Osteocyte (in vitro differentiated cells): ENCODE results near the gene IL1RAPL1. TPM values are rescaled to one million over a fixed set of nuclear protein-coding genes. Genes with fewer than 3 reads are reported as not detected.

ENCODE experiments used
- DNase-seq: peaks from one replicate; pipeline ENCODE4 v3.0.0; 2021; ENCODE audit warnings: mixed read lengths; ENCODE audit not compliant: unreplicated experiment; ENCODE audit errors: extremely low spot score
- H3K27ac Mint-ChIP-seq: one replicate; pipeline ENCODE4 v1.8.0; 2021; ENCODE audit warnings: mild to moderate bottlenecking, mixed read lengths; ENCODE audit not compliant: unreplicated experiment
- H3K27me3 Mint-ChIP-seq: one replicate; pipeline ENCODE4 v1.8.0; 2021; ENCODE audit warnings: mixed read lengths; ENCODE audit not compliant: unreplicated experiment
- H3K36me3 Mint-ChIP-seq: one replicate; pipeline ENCODE4 v1.8.0; 2021; ENCODE audit warnings: mixed read lengths; ENCODE audit not compliant: unreplicated experiment
- H3K4me1 Mint-ChIP-seq: one replicate; pipeline ENCODE4 v1.8.0; 2021; ENCODE audit warnings: mixed read lengths; ENCODE audit not compliant: unreplicated experiment
- H3K4me3 Mint-ChIP-seq: one replicate; pipeline ENCODE4 v1.8.0; 2021; ENCODE audit warnings: mild to moderate bottlenecking, moderate library complexity, mixed read lengths; ENCODE audit not compliant: unreplicated experiment
- H3K9me3 Mint-ChIP-seq: one replicate; pipeline ENCODE4 v1.8.0; 2021; ENCODE audit warnings: mixed read lengths; ENCODE audit not compliant: unreplicated experiment
- CTCF ChIP-seq: fragments of 200-600 bp; sonication (generic); IDR thresholded peaks from 2 replicates; pipeline ENCODE4 v1.5.0; 2021; ENCODE audit warnings: antibody characterized with exemption, mild to moderate bottlenecking, moderate library complexity
- total RNA-seq: library from RNA; stranded (reverse); gene quantifications from 2 replicates; pipeline ENCODE4 v1.2.1, GENCODE V29; 2021

The IL1RAPL1 gene
- total RNA-seq, 1 donor from 2014 or later: not detected

- DNase-seq: no peak
- Mint-ChIP-seq H3K4me3 (no peak overlapping the region), H3K27ac (no peak overlapping the region), H3K27me3 (no peaks in the 10 kb centered on the region), H3K36me3 (no peaks in the 10 kb centered on the region), H3K4me1 (no peaks in the 10 kb centered on the region), H3K9me3 (no peaks in the 10 kb centered on the region)
- TF ChIP-seq CTCF: no peak
These were observed 1326.4 kb downstream of the IL1RAPL1 start for GRCh38 chrX:29913647-29914046.

DNA sequence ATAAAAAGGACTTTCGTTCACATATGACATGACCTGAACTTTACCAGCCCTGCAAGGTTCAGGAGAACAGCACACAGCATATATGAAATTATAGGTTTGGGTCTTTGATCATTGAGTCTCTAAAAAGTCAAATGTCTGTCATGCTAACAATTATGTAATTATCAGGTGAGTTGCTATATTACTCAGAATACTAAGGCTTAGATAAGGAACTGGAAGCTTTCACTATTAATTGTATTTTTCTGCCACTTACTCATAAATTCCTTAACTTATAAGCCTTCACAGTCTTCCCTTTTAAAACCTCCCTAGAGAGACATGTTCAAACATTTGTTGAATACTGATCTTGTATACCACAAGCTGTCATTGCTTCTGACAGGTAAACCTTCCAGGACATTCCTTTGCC is 1335.4 kb downstream of the IL1RAPL1 start:
- Mint-ChIP-seq H3K36me3 (no peaks in the 10 kb centered on the region), H3K9me3 (no peaks in the 10 kb centered on the region), H3K4me1 (no peaks in the 10 kb centered on the region), H3K27ac (no peak overlapping the region), H3K27me3 (no peaks in the 10 kb centered on the region), H3K4me3 (no peak overlapping the region)
- no peak for DNase-seq
- TF ChIP-seq CTCF: no peak

- no peak overlapping the region for H3K4me3 Mint-ChIP-seq
- H3K36me3 Mint-ChIP-seq: no peaks in the 10 kb centered on the region
- no peaks in the 10 kb centered on the region for H3K27me3 Mint-ChIP-seq
- no peak for TF ChIP-seq CTCF
- peaks cover 4% of the 10 kb centered on the region for H3K9me3 Mint-ChIP-seq
- H3K4me1 Mint-ChIP-seq: no peaks in the 10 kb centered on the region
- no peak for DNase-seq
- no peak overlapping the region for H3K27ac Mint-ChIP-seq
These were observed 1338.8 kb downstream of the IL1RAPL1 start for GRCh38 chrX:29926056-29926455.

DNA sequence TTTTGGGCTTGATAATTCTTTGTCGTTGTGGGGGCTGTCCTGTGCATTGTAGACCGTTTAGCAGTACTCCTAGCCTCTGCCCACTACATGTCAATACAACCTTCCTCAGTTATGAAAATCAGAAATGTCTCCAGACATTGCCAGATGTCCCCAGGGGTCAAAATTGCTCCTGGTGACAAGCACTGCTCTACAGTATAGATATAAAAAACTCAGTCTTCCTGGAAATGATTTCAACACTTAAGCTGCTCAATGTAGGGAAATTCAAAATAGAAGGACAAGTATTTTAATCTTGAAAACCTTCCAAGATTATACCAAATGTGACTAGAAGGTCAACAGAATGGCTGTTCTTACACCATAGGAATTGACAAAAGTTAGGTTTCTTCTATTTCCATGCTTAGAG is 1339.4 kb downstream of the IL1RAPL1 start:
- no peak for DNase-seq
- TF ChIP-seq CTCF: no peak
- Mint-ChIP-seq H3K9me3 (peaks cover 4% of the 10 kb centered on the region), H3K27me3 (no peaks in the 10 kb centered on the region), H3K4me1 (no peaks in the 10 kb centered on the region), H3K4me3 (no peak overlapping the region), H3K27ac (no peak overlapping the region), H3K36me3 (no peaks in the 10 kb centered on the region)

DNA sequence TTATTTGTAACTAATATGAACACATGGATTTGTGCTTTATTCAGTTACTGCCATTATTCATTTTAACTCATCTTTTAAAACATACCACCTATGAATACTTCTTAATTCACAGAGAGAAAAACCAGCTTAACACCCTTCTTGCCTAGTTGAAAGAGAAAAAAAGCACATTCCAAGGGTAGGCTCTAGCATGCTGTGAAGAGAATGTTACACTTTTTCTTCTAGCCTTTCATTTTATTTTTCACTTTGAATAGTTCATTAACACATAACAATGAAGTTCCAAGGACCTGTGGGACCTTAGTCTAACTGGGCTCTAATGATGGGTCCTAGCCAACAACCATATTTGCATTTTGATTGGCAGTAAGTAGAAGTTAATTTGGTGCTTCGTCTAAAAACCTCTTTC is 1348.2 kb downstream of the IL1RAPL1 start:
- TF ChIP-seq CTCF: no peak
- DNase-seq: no peak
- H3K4me1 Mint-ChIP-seq: no peaks in the 10 kb centered on the region
- H3K36me3 Mint-ChIP-seq: no peaks in the 10 kb centered on the region
- H3K9me3 Mint-ChIP-seq: no peaks in the 10 kb centered on the region
- no peak overlapping the region for H3K27ac Mint-ChIP-seq
- no peaks in the 10 kb centered on the region for H3K27me3 Mint-ChIP-seq
- no peak overlapping the region for H3K4me3 Mint-ChIP-seq
